Measurements from ENCODE around the gene KAT6B.
"Not testable (repeated sequence)": the region's sequence is repeated elsewhere in the genome, so short reads cannot be mapped to it uniquely, and the experiment has no call there.

KAT6B gene

DNA sequence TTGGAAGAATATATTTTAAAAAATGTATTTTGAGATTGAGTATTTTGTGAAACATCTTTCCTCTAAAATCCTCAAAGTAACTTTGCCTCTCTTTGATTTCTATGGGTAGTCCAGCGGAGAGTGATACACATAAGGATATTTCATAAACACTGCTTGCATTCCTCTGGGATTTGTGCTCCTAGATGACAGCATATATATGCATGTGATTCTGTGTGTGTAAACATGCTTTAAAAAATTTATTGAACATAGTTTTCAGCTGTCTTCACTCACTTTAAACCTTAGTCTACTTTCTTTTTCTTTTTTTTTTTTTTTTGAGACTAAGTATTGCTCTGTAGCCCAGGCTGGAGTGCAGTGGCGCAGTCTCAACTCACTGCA, 84.6 kb downstream of the KAT6B start:
- TF ChIP-seq, protein P1, sequence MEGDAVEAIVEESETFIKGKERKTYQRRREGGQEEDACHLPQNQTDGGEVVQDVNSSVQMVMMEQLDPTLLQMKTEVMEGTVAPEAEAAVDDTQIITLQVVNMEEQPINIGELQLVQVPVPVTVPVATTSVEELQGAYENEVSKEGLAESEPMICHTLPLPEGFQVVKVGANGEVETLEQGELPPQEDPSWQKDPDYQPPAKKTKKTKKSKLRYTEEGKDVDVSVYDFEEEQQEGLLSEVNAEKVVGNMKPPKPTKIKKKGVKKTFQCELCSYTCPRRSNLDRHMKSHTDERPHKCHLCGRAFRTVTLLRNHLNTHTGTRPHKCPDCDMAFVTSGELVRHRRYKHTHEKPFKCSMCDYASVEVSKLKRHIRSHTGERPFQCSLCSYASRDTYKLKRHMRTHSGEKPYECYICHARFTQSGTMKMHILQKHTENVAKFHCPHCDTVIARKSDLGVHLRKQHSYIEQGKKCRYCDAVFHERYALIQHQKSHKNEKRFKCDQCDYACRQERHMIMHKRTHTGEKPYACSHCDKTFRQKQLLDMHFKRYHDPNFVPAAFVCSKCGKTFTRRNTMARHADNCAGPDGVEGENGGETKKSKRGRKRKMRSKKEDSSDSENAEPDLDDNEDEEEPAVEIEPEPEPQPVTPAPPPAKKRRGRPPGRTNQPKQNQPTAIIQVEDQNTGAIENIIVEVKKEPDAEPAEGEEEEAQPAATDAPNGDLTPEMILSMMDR (IDR thresholded peaks at IDR 0.05; ENCODE audit: low read depth, low read length, missing control alignments) = no peak
- H3K4me3 ChIP-seq (replicated peaks; ENCODE audit: low read depth, low read length) = no peak overlapping the region
- DNase-seq (ENCODE audit: extremely low read depth, low read depth) = no peak

DNA sequence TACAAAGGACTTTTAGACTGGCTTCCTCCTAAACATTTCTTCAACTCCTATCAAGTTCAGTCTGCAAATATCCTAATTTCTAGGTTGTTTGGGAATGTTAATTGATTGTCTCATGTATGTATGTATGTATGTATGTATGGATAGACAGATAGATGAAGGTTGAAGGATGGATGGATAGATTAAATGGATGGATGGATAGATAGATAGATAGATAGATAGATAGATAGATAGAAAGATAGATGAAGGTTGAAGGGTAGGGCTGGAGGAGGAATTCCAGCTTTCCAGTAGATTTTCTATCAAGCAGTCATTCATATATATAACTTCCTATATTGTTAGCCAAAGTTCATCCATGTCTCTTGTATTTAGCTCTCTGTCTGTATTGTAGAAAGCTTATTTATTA, 85.8 kb downstream of the KAT6B start:
- TF ChIP-seq, protein P1 (IDR thresholded peaks at IDR 0.05; ENCODE audit: low read depth, low read length, missing control alignments) = no peak
- H3K4me3 ChIP-seq (replicated peaks; ENCODE audit: low read depth, low read length) = no peak overlapping the region
- DNase-seq (ENCODE audit: extremely low read depth, low read depth) = no peak

DNA sequence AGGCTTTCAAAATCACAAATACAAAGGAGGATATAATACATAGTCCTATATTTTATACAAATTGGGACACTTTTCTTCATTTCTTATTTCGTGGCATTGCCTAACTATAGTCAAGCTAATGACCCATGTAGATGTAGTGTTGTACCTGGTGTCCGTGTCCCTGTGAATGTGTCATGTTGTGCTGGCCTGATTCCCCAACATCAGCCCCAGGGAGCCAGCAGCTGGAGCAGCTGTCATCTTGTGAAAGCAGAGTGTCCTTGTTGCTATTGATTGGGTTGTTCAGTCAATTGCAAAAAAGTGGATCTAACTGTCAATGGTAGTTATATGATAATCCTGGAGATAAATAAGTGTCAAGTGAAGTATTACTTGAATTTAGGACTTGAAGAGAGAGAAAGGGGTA, 86.3 kb downstream of the KAT6B start:
- H3K4me3 ChIP-seq (replicated peaks; ENCODE audit: low read depth, low read length) = no peak overlapping the region
- TF ChIP-seq, protein P1 (IDR thresholded peaks at IDR 0.05; ENCODE audit: low read depth, low read length, missing control alignments) = no peak
- no peak for DNase-seq (ENCODE audit: extremely low read depth, low read depth)

DNA sequence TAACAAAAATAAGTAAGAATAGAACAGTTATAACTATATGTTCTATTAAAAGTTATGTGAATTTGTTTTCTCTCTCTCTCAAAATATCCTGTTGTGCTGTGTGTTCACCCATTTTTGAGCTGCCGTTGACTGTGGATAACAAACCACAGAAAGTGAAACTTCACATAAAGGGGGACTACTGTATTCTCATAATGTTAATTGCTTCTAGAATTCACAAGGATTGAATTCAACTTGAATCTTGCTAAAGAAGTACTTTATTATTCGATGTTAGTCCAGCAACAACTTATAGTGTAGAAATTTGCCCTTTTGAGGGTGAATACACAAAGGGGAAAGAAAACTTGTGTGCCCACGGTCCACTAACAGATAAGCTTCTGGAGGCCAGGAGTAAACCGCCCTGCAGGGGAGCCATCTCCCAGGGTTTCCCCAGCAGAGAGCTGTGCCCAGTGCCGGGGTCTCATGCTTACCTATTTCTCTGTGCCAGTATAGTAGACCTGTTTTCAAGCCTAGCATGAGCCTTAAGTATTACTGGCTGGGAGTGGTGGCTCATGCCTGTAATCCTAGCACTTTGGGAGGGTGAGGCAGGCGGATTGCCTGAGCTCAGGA, 87.1 kb downstream of the KAT6B start:
- no peak overlapping the region for H3K4me3 ChIP-seq (replicated peaks; ENCODE audit: low read depth, low read length)
- DNase-seq (ENCODE audit: extremely low read depth, low read depth) = no peak
- TF ChIP-seq, protein P1 (IDR thresholded peaks at IDR 0.05; ENCODE audit: low read depth, low read length, missing control alignments) = no peak

DNA sequence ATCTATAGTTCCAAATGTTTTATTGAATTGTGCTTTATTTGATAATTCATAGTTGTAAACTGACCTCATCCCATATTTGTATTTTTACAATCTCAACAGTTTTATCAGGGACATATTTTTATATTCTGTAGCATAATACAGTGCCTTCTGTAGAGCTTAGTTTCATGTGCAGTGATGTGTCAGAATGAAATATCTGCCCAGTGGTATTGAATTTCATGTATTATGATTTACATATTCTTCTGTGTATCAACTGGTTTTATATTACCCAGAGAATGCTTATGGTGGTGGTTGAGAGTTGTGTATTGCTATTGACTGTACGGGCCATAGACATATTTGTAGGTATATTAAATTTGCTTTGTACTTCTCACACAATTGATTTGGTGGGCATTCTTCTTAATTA, 89.9 kb downstream of the KAT6B start:
- no peak overlapping the region for H3K4me3 ChIP-seq (replicated peaks; ENCODE audit: low read depth, low read length)
- DNase-seq (ENCODE audit: extremely low read depth, low read depth) = no peak
- TF ChIP-seq, protein P1 (IDR thresholded peaks at IDR 0.05; ENCODE audit: low read depth, low read length, missing control alignments) = no peak

DNA sequence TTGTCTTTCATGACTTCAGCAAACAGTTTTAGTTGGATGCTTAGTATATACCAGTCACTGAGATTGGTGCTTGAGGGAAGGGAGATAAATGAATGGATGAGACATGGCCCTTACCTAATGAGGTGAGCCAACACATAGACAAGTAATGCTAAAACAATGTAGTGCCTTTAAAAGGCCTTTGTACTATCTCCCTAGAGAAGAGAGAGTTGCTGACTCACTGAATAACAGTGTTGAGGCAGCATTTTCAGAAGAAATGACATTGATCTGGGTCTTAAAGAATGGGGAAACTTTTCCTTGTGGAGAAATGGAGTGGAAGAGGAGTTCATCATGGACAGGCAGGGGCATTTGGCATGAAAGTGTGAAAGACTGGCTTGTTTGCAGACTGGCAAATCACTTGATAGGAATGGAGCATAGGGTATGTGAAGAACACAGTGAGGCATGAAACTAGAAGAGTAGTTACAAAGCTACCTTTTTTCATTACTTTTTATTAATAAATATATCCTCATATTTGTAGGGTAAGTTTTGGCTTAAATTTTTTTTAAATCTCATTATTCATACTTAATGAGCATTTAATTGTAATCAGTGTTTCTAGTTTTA, 91.2 kb downstream of the KAT6B start:
- TF ChIP-seq, protein P1 (IDR thresholded peaks at IDR 0.05; ENCODE audit: low read depth, low read length, missing control alignments) = no peak
- H3K4me3 ChIP-seq (replicated peaks; ENCODE audit: low read depth, low read length) = no peak overlapping the region
- DNase-seq (ENCODE audit: extremely low read depth, low read depth) = no peak

DNA sequence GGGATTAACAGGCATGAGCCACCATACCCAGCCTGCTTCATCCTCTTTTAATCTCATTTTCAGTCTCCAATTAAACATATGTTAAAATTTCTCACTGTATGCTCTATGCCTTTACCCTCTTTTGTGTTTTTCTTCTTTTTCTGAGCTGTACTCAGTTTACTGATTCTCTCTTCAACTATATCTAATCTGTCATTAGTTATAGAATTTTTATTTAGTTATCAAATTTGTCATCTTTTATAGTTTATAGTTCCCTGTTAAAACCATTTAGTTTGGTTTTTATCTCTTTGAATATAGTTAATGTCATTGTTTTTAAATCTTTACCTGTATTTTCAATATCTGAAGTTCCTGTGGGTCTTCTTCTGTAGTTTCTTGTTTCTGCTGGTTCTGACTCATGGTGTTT, 93.3 kb downstream of the KAT6B start:
- no peak overlapping the region for H3K4me3 ChIP-seq (replicated peaks; ENCODE audit: low read depth, low read length)
- TF ChIP-seq, protein P1 (IDR thresholded peaks at IDR 0.05; ENCODE audit: low read depth, low read length, missing control alignments) = no peak
- no peak for DNase-seq (ENCODE audit: extremely low read depth, low read depth)

DNA sequence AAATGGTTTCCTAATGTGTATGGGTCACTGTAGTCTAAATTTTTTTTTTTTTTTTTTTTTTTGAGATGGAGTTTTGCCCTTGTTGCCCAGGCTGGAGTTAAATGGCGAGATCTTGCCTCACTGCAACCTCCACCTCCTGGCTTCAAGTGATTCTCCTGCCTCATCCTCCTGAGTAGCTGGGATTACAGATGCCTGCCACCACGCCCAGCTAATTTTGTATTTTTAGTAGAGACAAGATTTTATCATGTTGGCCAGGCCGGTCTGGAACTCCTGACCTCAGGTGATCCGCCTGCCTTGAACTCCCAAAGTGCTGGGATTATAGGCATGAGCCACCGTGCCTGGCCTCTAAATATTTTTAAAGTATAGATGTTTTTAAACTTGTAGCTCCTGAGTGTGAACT, 94.7 kb downstream of the KAT6B start:
- H3K4me3 ChIP-seq (replicated peaks; ENCODE audit: low read depth, low read length); DNase-seq (ENCODE audit: extremely low read depth, low read depth): not testable (repeated sequence)
